Measurements from ENCODE around the gene GAS6. TPM values are rescaled to one million over a fixed set of nuclear protein-coding genes. Genes with fewer than 3 reads are reported as not detected.
"Not testable (repeated sequence)": the region's sequence is repeated elsewhere in the genome, so short reads cannot be mapped to it uniquely, and the experiment has no call there.

GAS6 gene
- total and polyA plus RNA-seq, 3 donors from 2014 or later: 193 to 575 (median 416) TPM

DNA sequence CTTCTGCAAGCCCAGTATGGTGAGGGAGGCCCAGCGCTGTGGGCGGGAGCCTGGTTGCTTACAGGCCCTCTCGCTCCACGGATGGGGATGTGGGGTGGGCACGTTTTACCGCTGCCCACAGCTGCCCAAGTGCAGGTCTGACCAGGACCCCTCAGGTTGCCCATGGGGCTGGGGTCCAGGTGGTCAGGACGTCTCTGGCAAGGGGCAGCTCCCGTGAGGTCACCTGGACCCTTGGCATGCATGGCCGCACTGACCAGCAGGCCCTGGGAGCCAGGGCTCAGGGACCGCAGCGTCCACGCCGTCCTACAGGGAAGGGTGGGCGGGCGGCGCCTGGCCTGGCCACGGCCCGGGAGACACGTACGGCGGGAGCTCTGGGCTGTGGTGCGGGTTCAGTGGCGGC lies 32.8 kb downstream of the GAS6 start:
- TF ChIP-seq, protein P1, sequence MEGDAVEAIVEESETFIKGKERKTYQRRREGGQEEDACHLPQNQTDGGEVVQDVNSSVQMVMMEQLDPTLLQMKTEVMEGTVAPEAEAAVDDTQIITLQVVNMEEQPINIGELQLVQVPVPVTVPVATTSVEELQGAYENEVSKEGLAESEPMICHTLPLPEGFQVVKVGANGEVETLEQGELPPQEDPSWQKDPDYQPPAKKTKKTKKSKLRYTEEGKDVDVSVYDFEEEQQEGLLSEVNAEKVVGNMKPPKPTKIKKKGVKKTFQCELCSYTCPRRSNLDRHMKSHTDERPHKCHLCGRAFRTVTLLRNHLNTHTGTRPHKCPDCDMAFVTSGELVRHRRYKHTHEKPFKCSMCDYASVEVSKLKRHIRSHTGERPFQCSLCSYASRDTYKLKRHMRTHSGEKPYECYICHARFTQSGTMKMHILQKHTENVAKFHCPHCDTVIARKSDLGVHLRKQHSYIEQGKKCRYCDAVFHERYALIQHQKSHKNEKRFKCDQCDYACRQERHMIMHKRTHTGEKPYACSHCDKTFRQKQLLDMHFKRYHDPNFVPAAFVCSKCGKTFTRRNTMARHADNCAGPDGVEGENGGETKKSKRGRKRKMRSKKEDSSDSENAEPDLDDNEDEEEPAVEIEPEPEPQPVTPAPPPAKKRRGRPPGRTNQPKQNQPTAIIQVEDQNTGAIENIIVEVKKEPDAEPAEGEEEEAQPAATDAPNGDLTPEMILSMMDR (IDR thresholded peaks at IDR 0.05): no peak
- no peak for TF ChIP-seq POLR2A (IDR thresholded peaks at IDR 0.05)
- DNase-seq: no peak
- Histone ChIP-seq H3K27ac (no peak overlapping the region), H3K36me3 (ENCODE audit: low read depth, missing control alignments) (no peaks in the 10 kb centered on the region), H3K27me3 (no peaks in the 10 kb centered on the region), H3K4me1 (no peaks in the 10 kb centered on the region), H3K9me3 (no peaks in the 10 kb centered on the region), H3K4me3 (no peak overlapping the region)
- intact Hi-C loops (cut with DNase I; ENCODE audit: low total_unique reads): no loop called here
- 82 to 89% methylated on average over 13 to 23 of the region's 23 CpGs for WGBS, 2 donors

GRCh38 chr13:113830426-113830950 lies 33.4 kb downstream of the GAS6 start:
- H3K4me3 ChIP-seq; DNase-seq; H3K27ac ChIP-seq; H3K36me3 ChIP-seq (ENCODE audit: low read depth, missing control alignments); H3K27me3 ChIP-seq; H3K4me1 ChIP-seq; intact Hi-C loops (cut with DNase I; ENCODE audit: low total_unique reads); H3K9me3 ChIP-seq: not testable (repeated sequence)
- 80 to 85% methylated on average over 7 to 9 of the region's 22 CpGs for WGBS, 2 donors

- intact Hi-C loops (cut with DNase I; ENCODE audit: low total_unique reads): no loop called here
- Histone ChIP-seq H3K4me3 (no peak overlapping the region), H3K9me3 (no peaks in the 10 kb centered on the region), H3K27ac (no peak overlapping the region), H3K36me3 (ENCODE audit: low read depth, missing control alignments) (no peaks in the 10 kb centered on the region), H3K4me1 (no peaks in the 10 kb centered on the region), H3K27me3 (no peaks in the 10 kb centered on the region)
- no peak for DNase-seq
- 86 to 91% methylated on average over 18 to 20 of the region's 20 CpGs for WGBS, 2 donors
- no peak for TF ChIP-seq POLR2A (IDR thresholded peaks at IDR 0.05)
Measured at GRCh38 chr13:113828282-113828825, 35.5 kb downstream of the GAS6 start.

- H3K9me3 ChIP-seq: no peaks in the 10 kb centered on the region
- H3K27me3 ChIP-seq: no peaks in the 10 kb centered on the region
- peaks cover 1% of the 10 kb centered on the region for H3K4me1 ChIP-seq
- H3K27ac ChIP-seq: no peak overlapping the region
- 88 to 97% methylated on average over 15 to 19 of the region's 19 CpGs for WGBS, 2 donors
- intact Hi-C loops (cut with DNase I; ENCODE audit: low total_unique reads): no loop called here
- no peaks in the 10 kb centered on the region for H3K36me3 ChIP-seq (ENCODE audit: low read depth, missing control alignments)
- no peak for DNase-seq
- no peak overlapping the region for H3K4me3 ChIP-seq
- TF ChIP-seq, protein P1 (IDR thresholded peaks at IDR 0.05): no peak
- no peak for TF ChIP-seq POLR2A (IDR thresholded peaks at IDR 0.05)
Measured at GRCh38 chr13:113827021-113827420, 36.9 kb downstream of the GAS6 start.

- H3K27ac ChIP-seq; H3K36me3 ChIP-seq (ENCODE audit: low read depth, missing control alignments); DNase-seq; H3K4me1 ChIP-seq; H3K4me3 ChIP-seq; H3K27me3 ChIP-seq; intact Hi-C loops (cut with DNase I; ENCODE audit: low total_unique reads); H3K9me3 ChIP-seq: not testable (repeated sequence)
- 83 to 86% methylated on average over 7 to 27 of the region's 35 CpGs for WGBS, 2 donors
Measured at GRCh38 chr13:113826446-113826845, 37.4 kb downstream of the GAS6 start.

DNA sequence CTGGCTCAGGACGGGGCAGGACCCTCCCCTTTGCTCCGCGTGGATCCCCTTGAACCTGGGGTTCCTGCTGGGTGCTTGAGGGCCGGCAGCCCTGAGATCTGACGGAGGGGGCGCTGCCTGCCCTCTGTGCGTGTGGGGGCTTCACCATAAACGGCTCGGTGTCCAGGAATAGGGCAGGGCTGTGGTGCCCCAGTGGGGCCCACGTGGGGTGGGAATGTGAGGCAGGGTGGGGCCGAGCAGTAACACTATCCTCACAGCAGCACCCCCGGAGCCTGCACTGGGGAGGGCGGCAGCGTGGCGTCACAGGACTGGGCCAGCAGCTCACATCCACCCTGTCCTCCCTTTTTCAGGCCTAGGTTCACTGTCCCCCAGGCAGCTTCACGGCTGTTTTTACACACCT lies 38.0 kb downstream of the GAS6 start:
- H3K36me3 ChIP-seq (ENCODE audit: low read depth, missing control alignments): no peaks in the 10 kb centered on the region
- no peak overlapping the region for H3K4me3 ChIP-seq
- intact Hi-C loops (cut with DNase I; ENCODE audit: low total_unique reads): no loop called here
- no peaks in the 10 kb centered on the region for H3K27me3 ChIP-seq
- H3K9me3 ChIP-seq: no peaks in the 10 kb centered on the region
- DNase-seq: no peak
- TF ChIP-seq, protein P1 (IDR thresholded peaks at IDR 0.05): no peak
- TF ChIP-seq POLR2A (IDR thresholded peaks at IDR 0.05): no peak
- 76 to 93% methylated on average over 7 to 16 of the region's 16 CpGs for WGBS, 2 donors
- no peak overlapping the region for H3K27ac ChIP-seq
- H3K4me1 ChIP-seq: peaks cover 13% of the 10 kb centered on the region
